Measurements from ENCODE around the gene SLC16A5.

DNA sequence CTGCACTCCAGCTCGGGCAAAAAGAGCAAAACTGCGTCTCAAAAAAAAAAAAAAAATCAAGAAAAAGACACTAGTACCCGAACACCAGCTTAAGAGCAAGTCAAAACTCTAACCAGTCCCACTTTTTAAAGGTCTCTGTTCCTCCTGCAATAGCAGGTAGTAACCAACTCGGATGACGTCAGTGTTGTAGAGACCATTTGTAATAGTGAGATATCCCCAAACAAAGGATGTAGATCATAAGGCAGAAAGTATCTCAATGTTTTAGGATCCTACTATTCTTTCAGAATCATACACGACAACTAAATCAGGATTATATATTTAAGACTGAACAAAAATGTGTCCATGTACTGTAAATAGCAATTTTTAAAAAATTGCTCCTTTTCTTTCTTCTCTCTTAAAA, 64.2 kb downstream of the SLC16A5 start:
- TF ChIP-seq TAF1 (IDR thresholded peaks at IDR 0.05; ENCODE audit: low read depth, low read length) (no peak), POLR2AphosphoS5 (IDR thresholded peaks at IDR 0.05; ENCODE audit: low read depth, low read length) (no peak), POLR2A (IDR thresholded peaks at IDR 0.05; ENCODE audit: low read depth, low read length) (no peak)
